ENCODE results near the gene RASSF4.

Gene RASSF4

DNA sequence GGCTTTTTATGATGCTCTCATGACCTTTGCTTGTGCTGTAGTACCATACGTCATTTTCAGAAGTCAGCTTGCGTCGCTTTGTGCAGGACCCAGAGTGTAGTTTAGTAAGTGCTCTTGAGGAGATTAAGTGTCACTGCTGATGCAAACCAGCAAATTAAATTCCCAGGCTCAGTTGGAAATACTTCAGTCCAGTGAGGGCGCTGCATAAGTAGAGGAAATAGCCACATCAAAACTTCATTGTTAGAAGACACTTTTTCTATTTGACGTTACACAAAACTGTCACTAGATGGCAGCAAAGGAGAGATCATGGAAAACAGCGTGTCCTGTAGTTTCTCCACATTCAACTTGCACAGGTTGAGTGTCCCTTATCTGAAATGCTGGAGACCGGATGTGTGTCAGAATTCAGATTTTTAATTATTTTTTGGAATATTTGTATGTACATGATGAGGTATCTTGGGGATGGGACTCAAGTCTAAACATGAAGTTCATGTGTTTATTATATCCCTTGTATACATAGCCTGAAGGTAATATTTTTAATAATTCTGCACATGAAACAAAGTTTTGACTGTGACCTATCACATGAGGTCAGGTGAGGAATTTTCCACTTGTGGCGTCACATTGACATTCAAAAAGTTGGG lies 49.0 kb downstream of the RASSF4 start (continued):
- TF ChIP-seq INSM2 (tag by site-specific recombination; IDR thresholded peaks at IDR 0.05) (no peak), PRDM1 (tag by site-specific recombination; IDR thresholded peaks at IDR 0.05) (peak; percentile 65; the same call in 1 of the 2 replicates), ZNF670 (tag by site-specific recombination; IDR thresholded peaks at IDR 0.05; ENCODE audit: low read depth) (no peak), ZNF10 (tag by site-specific recombination; IDR thresholded peaks at IDR 0.05) (0 out of 2 replicates have a peak, but pooled peaks have one; percentile 20), ZNF692 (tag by site-specific recombination; IDR thresholded peaks at IDR 0.05) (no peak), ZNF510 (tag by site-specific recombination; IDR thresholded peaks at IDR 0.05; ENCODE audit: insufficient replicate concordance) (peak; percentile 59), ZNF335 (tag by site-specific recombination; conservative IDR thresholded peaks at IDR 0.05) (peak; percentile 56), PRDM6 (tag by site-specific recombination; IDR thresholded peaks at IDR 0.05) (peak; percentile 88), ZNF654 (tag by site-specific recombination; IDR thresholded peaks at IDR 0.05; ENCODE audit: low read depth) (peak; percentile 99), ZNF366 (tag by site-specific recombination; conservative IDR thresholded peaks at IDR 0.05) (no peak), ZNF175 (tag by site-specific recombination; IDR thresholded peaks at IDR 0.05) (no peak), HIC1 (tag by site-specific recombination; IDR thresholded peaks at IDR 0.05) (no peak), ZNF140 (tag by site-specific recombination; IDR thresholded peaks at IDR 0.05) (no peak), ZNF280D (tag by site-specific recombination; IDR thresholded peaks at IDR 0.05) (no peak), ZNF292 (tag by site-specific recombination; IDR thresholded peaks at IDR 0.05; ENCODE audit: borderline replicate concordance, low read depth) (no peak), KLF1 (tag by site-specific recombination; IDR thresholded peaks at IDR 0.05) (no peak), ZBTB17 (tag by site-specific recombination; IDR thresholded peaks at IDR 0.05) (peak; percentile 61; the same call in 1 of the 2 replicates), ZNF121 (tag by site-specific recombination; IDR thresholded peaks at IDR 0.05) (no peak), ZNF146 (tag by site-specific recombination; IDR thresholded peaks at IDR 0.05) (no peak), MZF1 (tag by site-specific recombination; IDR thresholded peaks at IDR 0.05; ENCODE audit: borderline replicate concordance) (no peak), ZNF664 (tag by site-specific recombination; IDR thresholded peaks at IDR 0.05) (no peak)
- TF ChIP-seq, protein P1, sequence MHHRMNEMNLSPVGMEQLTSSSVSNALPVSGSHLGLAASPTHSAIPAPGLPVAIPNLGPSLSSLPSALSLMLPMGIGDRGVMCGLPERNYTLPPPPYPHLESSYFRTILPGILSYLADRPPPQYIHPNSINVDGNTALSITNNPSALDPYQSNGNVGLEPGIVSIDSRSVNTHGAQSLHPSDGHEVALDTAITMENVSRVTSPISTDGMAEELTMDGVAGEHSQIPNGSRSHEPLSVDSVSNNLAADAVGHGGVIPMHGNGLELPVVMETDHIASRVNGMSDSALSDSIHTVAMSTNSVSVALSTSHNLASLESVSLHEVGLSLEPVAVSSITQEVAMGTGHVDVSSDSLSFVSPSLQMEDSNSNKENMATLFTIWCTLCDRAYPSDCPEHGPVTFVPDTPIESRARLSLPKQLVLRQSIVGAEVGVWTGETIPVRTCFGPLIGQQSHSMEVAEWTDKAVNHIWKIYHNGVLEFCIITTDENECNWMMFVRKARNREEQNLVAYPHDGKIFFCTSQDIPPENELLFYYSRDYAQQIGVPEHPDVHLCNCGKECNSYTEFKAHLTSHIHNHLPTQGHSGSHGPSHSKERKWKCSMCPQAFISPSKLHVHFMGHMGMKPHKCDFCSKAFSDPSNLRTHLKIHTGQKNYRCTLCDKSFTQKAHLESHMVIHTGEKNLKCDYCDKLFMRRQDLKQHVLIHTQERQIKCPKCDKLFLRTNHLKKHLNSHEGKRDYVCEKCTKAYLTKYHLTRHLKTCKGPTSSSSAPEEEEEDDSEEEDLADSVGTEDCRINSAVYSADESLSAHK (tag by site-specific recombination; IDR thresholded peaks at IDR 0.05) = no peak
- TF ChIP-seq, protein P2, sequence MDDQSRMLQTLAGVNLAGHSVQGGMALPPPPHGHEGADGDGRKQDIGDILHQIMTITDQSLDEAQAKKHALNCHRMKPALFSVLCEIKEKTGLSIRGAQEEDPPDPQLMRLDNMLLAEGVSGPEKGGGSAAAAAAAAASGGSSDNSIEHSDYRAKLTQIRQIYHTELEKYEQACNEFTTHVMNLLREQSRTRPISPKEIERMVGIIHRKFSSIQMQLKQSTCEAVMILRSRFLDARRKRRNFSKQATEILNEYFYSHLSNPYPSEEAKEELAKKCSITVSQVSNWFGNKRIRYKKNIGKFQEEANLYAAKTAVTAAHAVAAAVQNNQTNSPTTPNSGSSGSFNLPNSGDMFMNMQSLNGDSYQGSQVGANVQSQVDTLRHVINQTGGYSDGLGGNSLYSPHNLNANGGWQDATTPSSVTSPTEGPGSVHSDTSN (CRISPR knock-in tag; IDR thresholded peaks at IDR 0.05) = no peak
- TF ChIP-seq, protein P3, sequence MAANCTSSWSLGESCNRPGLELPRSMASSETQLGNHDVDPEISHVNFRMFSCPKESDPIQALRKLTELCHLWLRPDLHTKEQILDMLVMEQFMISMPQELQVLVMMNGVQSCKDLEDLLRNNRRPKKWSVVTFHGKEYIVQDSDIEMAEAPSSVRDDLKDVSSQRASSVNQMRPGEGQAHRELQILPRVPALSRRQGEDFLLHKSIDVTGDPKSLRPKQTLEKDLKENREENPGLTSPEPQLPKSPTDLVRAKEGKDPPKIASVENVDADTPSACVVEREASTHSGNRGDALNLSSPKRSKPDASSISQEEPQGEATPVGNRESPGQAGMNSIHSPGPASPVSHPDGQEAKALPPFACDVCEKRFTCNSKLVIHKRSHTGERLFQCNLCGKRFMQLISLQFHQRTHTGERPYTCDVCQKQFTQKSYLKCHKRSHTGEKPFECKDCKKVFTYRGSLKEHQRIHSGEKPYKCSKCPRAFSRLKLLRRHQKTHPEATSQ (tag by site-specific recombination; IDR thresholded peaks at IDR 0.05) = no peak
